ENCODE results near the gene SYNPO2.
"Not testable (repeated sequence)": the region's sequence is repeated elsewhere in the genome, so short reads cannot be mapped to it uniquely, and the experiment has no call there.

SYNPO2 gene

DNA sequence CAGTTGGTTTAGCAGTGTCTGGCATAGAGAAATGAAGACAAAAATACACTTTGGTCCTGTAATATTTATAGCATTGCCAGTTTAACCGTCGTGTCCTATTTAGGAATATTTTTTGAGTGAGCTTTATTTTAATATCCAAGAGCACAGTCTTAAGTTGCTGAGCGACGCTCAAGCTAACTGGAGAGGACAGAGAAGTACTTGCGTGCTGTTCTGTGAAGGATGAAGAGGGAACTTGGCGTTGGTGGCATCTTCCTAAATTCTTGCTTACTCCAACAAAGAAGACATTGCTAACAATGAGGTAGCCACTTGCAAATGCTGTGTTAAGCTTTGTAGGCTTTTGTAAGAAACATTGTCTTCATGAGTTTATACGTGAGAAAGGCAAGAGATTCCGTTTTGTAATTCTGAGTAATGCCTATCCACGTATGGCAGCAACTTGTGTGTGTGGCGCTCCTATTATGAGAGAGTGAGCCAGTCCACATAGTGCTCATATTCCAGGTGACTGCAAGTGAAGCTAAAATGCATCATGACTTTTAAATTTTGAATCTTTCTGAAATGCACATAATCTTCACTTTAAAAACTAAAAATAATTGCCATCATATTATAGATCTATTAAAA is 50.6 kb downstream of the SYNPO2 start:
- DNase-seq, result no peak

GRCh38 chr4:118941149-118941548 is 52.5 kb downstream of the SYNPO2 start:
- DNase-seq, result no peak

GRCh38 chr4:118941799-118942198 is 53.1 kb downstream of the SYNPO2 start:
- no peak for DNase-seq

GRCh38 chr4:118942465-118942864 is 53.8 kb downstream of the SYNPO2 start:
- no peak for DNase-seq

- DNase-seq, result no peak
Observed at GRCh38 chr4:118947095-118947494, 58.4 kb downstream of the SYNPO2 start.

DNA sequence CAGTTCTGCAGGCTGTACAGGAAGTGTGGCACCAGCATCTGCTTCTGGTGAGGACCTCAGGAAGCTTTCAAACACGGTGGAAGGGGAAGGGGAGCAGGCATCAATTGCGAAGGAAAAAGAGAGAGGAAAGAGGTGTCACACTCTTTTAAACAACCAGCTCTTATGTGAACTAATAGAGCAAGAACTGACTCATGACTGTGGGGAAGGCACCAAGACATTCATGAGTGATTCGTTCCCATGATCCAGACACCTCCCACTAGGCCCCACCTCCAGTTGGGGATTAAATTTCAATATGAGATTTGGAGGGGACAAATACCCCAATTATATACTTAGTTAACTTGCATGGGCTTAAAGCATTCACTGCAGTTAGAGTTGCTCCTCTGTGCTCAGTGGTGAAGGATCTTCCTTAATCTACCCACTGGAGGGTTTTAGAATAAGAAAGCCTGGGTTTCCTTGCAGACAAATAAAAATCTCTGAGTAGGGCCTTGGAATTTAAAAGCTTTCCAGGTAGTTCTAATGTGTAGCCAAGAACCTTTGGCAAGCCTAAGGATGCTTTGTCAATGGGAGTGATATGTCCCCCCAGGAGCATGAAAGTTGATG is 60.0 kb downstream of the SYNPO2 start:
- no peak for DNase-seq

DNA sequence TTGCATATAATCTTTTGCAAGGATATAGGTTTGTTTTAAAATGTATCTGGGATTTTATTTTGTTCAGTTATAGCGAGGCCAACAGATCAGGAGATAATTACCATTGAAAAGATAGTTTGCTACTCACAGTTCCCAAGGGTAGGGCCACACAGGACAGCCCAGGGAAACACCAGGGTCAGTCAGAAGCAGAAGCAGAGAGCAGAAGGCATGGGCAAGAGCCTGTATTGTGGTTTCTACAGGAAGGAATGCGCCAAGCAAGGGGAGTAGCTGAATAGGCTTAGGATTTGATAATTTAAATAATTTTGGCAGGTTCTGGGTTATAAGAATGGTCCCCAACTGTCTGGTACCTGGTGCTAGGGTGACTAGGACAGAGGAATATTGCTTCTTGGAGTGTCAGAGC is 61.6 kb downstream of the SYNPO2 start:
- DNase-seq, result no peak

DNA sequence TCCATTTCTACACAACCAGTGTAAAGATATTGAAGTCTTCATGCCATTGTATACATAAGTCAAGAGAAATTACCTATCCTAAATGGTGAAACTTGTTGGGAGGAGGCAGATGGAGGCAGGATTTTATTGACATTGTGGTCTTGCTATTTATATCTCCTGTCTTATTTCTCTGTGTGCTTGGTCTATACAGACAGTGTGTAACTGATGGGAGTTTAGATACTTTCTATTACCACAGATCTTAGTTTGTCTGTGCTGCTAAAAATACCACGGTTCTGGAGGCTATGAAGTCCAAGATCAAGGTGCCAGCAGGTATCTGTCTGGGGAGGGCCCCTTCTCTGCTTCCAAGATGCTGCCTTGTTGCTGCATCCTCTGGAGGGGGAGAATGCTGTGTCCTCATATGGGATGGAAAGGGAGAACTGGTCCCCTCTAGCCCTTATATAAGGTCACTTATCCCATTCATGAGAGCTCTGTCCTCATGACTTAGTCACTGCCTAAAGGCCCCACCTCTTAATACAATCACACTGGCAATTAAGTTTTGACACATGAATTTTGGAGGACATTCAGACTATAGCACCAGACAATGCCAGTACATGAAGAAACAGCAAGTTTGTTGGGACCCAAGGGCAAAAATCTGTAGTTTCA is 62.4 kb downstream of the SYNPO2 start:
- DNase-seq, result no peak

DNA sequence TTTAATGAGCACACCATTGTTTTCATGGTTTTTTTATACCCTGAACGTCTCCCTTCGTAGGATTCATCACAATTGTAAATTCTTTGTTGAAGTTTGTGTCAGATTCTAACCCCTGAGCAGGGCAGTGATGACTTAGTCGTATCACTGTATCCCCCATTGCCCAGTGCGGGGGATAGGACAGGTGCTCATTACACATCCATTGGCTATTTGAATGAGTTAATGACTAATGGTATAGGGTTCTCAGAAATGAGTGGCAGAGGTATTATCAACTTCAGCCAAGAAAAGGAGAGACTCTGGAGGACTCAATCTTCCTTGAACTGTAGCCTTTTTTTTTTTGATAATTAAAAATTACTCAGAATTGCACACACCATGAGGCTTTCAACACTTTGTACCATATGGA is 64.6 kb downstream of the SYNPO2 start:
- no peak for DNase-seq

GRCh38 chr4:118954246-118954645 is 65.6 kb downstream of the SYNPO2 start:
- peak; percentile 56 for DNase-seq

DNA sequence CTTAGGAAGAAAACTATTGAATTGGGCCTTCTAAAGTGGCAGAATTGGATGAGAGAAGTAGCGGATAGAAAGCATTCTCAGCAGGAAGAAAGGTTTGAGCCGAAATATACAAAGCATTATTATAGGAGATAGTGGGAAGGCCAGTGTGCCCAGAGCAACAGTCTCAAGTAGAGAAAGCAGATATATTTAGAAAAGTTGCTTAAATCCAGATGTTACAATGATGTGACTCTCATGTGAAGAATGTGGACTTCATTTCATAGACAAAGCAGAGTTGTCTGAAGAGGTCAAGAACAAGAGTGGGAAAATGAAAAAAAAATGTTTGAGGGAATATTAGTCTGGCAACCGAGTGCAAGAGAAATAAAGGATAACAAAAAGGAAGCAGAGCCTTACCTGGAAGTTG is 66.9 kb downstream of the SYNPO2 start:
- DNase-seq, result no peak

- DNase-seq, result no peak
Observed at GRCh38 chr4:118957722-118958445, 69.2 kb downstream of the SYNPO2 start.

GRCh38 chr4:118962540-118962939 is 73.9 kb downstream of the SYNPO2 start:
- DNase-seq, result no peak

DNA sequence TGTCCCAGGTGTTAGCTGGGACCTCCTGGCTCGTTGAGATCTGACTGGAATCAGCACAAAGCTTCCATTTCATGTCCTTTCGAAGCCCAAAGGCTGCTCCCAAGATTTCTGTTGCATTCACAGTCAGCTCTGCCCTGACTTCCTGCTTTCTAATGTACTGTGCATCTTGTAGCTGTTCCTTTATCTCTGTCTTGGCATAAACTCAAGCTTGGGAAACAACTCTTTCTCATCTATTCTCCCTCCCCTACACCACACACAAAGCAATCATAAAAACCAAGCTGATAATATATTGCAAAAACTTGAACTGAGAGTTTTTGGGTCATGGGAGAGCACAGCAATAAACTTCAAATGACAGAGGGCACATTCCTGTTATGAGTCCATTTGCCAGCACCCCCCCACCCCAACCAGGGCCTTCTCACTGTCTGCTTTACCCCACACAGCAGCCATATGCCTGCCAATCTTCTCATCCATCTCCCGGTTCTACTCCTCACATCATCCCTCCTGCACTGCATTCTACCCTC is 76.3 kb downstream of the SYNPO2 start:
- no peak for DNase-seq

GRCh38 chr4:118967393-118967792 is 78.7 kb downstream of the SYNPO2 start:
- no peak for DNase-seq

DNA sequence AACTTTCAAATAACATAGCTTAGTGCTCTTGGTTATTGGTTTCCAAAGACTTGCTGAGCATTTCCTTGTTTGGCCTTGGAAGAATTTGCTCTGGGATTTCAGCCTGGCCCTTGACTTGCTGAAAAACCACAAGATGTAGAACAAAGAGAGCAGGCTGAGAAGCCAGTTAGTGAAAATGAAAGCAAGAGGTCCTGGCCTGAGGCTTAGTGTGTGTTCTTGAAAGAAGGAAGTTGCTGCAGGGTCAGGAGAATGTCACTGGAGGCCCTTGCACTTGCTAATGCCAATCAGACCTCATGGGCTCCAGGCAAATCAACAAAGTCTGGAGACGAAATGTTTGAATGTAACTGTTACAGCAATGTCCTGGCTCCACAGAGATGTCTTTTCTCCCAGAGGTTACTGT is 79.4 kb downstream of the SYNPO2 start:
- peak; percentile 55 for DNase-seq

DNA sequence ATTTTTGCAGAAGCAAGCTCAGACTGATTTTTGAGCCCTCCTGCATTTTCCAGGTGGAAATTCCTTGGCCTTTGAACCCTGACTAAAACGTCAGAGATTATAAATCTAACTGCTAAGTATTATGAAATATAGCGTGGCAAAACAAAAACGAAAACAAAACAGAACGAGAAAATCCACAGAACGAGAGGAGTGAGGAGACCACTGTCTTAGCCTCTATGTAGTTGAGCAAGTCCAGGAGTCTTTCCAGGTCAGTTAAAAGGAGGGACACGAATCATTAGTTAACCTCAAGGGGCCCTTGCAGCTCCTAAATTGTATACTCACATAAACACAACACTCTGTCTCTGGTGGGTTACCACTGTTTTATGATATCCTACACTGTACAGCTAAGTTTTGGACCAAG is 80.2 kb downstream of the SYNPO2 start:
- no peak for DNase-seq

GRCh38 chr4:118969359-118969758 is 80.7 kb downstream of the SYNPO2 start:
- peak; percentile 49 for DNase-seq

DNA sequence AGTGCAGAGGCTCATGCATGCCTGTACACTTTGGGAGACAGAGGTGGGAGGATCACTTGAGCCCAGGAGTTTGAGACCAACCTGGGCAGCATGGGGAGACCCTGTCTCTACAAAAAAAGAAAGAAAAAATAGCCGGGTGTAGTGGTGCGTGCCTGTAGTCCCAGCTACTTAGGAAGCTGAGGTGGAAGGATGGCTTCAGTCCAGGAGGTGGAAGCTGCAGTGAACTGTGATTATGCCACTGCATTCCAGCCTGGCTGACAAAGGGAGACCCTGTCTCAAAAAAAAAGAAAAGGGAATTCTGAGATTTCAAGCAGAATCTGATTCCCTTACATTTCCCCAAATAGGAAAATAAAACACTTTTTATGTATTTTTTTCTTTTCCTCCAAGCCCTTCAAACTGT is 83.5 kb downstream of the SYNPO2 start:
- DNase-seq, result no peak

DNA sequence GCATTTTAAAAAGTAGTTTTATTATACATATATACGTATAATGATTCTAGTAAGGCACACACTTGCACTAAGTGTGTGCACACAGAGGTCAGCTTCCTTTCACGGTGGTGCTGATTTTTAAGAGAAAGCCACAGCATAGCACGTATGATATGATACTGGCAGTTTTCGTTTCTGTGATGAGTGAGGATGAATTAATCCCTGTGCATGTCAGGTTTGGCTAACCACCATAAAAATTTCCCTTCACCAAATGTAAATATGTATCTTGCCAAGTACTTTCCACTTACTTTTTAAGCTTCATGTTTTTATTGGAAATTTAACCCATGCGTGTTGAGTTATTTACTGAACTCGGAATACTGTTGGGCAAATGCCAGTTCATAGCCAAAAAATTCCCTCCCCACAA is 84.6 kb downstream of the SYNPO2 start:
- no peak for DNase-seq

DNA sequence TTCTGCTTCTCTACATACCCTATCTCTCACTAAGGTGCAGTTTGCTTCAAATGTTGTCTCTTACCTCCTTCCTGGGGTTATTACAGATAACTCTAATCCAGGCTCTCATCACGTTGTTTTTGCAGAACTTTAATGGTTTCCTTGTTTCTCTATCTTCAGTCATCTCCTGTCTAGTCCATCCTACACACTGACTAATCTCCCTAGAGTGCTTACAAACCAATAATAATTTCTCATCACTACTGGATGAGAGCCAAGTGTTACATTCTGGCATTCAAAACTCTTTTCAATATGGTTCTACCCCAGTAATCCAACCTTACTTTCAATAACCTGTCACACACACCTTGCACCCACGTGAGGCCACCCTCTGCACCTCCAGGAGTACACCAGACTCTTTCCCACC is 86.1 kb downstream of the SYNPO2 start:
- no peak for DNase-seq

GRCh38 chr4:118975449-118976192 is 87.0 kb downstream of the SYNPO2 start:
- no peak for DNase-seq

GRCh38 chr4:118976193-118976560 is 87.5 kb downstream of the SYNPO2 start:
- not testable (repeated sequence) for DNase-seq

Data from midbrain (tissue), 1 donor.